H9 (cell line): ENCODE measurements around the gene FAM237A. TPM values are rescaled to one million over a fixed set of nuclear protein-coding genes. Genes with fewer than 3 reads are reported as not detected.

Experiments used
- DNase-seq: peaks from one replicate; pipeline ENCODE4 v3.0.0-alpha.2; 2017
- H2AFZ ChIP-seq: one replicate; pipeline ENCODE4 v1.6.1; 2013; ENCODE audit warnings: mild to moderate bottlenecking, low read length, control low read depth, moderate library complexity
- H2AK5ac ChIP-seq: 2 replicates; pipeline ENCODE4 v1.6.1; 2013; ENCODE audit warnings: low read length, control low read depth, mixed read lengths; ENCODE audit not compliant: insufficient read length
- H2BK120ac ChIP-seq: one replicate; pipeline ENCODE4 v1.6.1; 2013; ENCODE audit warnings: low read depth, mild to moderate bottlenecking, low read length, control low read depth, inconsistent platforms; ENCODE audit not compliant: poor library complexity, severe bottlenecking
- H2BK12ac ChIP-seq: 2 replicates; pipeline ENCODE4 v1.6.1; 2013; ENCODE audit warnings: low read length, control low read depth, mixed read lengths, low read depth; ENCODE audit not compliant: insufficient read length
- H2BK15ac ChIP-seq: 2 replicates; pipeline ENCODE4 v1.6.1; 2013; ENCODE audit warnings: low read depth, low read length, control low read depth
- H2BK20ac ChIP-seq: one replicate; pipeline ENCODE4 v1.6.1; 2013; ENCODE audit warnings: low read depth, mild to moderate bottlenecking, low read length, control low read depth, inconsistent platforms; ENCODE audit not compliant: poor library complexity, severe bottlenecking
- H2BK5ac ChIP-seq: 2 replicates; pipeline ENCODE4 v1.6.1; 2013; ENCODE audit warnings: low read length, control low read depth, mixed read lengths; ENCODE audit not compliant: insufficient read length
- H3K14ac ChIP-seq: 2 replicates; pipeline ENCODE4 v1.6.1; 2013; ENCODE audit warnings: low read length, control low read depth; ENCODE audit not compliant: insufficient read depth
- H3K18ac ChIP-seq: 2 replicates; pipeline ENCODE4 v1.6.1; 2013; ENCODE audit warnings: low read depth, mild to moderate bottlenecking, mixed read lengths, low read length, control low read depth; ENCODE audit not compliant: insufficient read length
- H3K23ac ChIP-seq: 2 replicates; pipeline ENCODE4 v1.6.1; 2013; ENCODE audit warnings: low read length, control low read depth, mixed read lengths, low read depth; ENCODE audit not compliant: insufficient read length
- H3K23me2 ChIP-seq: 2 replicates; pipeline ENCODE4 v1.6.1; 2013; ENCODE audit warnings: low read depth, mild to moderate bottlenecking, mixed read lengths, low read length, control low read depth; ENCODE audit not compliant: insufficient read length, poor library complexity, severe bottlenecking
- H3K27ac ChIP-seq: 2 replicates; pipeline ENCODE4 v1.5.1; 2013; ENCODE audit warnings: low read length, control low read depth, mixed read lengths, low read depth; ENCODE audit not compliant: insufficient read length
- H3K27me3 ChIP-seq: 2 replicates; pipeline ENCODE4 v1.6.1; 2013; ENCODE audit warnings: low read length, control low read depth, inconsistent platforms; ENCODE audit not compliant: insufficient read depth
- H3K4ac ChIP-seq: 2 replicates; pipeline ENCODE4 v1.6.1; 2013; ENCODE audit warnings: low read depth, mild to moderate bottlenecking, control low read depth, inconsistent platforms, low read length, moderate library complexity
- H3K4me1 ChIP-seq: 2 replicates; pipeline ENCODE4 v1.6.1; 2013; ENCODE audit warnings: low read length, control low read depth, inconsistent platforms; ENCODE audit not compliant: insufficient read depth
- H3K4me2 ChIP-seq: 2 replicates; pipeline ENCODE4 v1.6.1; 2013; ENCODE audit warnings: low read length, control low read depth, mixed read lengths; ENCODE audit not compliant: insufficient read length, insufficient read depth
- H3K56ac ChIP-seq: 2 replicates; pipeline ENCODE4 v1.6.1; 2013; ENCODE audit warnings: low read depth, mild to moderate bottlenecking, mixed read lengths, low read length, control low read depth; ENCODE audit not compliant: insufficient read length
- H3K79me1 ChIP-seq: 2 replicates; pipeline ENCODE4 v1.6.1; 2013; ENCODE audit warnings: low read depth, mild to moderate bottlenecking, moderate library complexity, low read length, control low read depth, inconsistent platforms; ENCODE audit not compliant: insufficient read depth, poor library complexity, severe bottlenecking
- H3K79me2 ChIP-seq: 2 replicates; pipeline ENCODE4 v1.6.1; 2013; ENCODE audit warnings: low read length, control low read depth, inconsistent platforms; ENCODE audit not compliant: insufficient read depth
- H3K9ac ChIP-seq: 2 replicates; pipeline ENCODE4 v1.6.1; 2013; ENCODE audit warnings: low read length, control low read depth, mixed read lengths; ENCODE audit not compliant: insufficient read length; ENCODE audit errors: extremely low read depth
- H3K9me3 ChIP-seq: one replicate; pipeline ENCODE4 v1.6.1; 2013; ENCODE audit warnings: low read depth, low read length, inconsistent platforms; ENCODE audit not compliant: control insufficient read depth
- H3T11ph ChIP-seq: one replicate; pipeline ENCODE4 v1.6.1; 2013; ENCODE audit warnings: mild to moderate bottlenecking, low read length, control low read depth, inconsistent platforms
- H4K20me1 ChIP-seq: one replicate; pipeline ENCODE4 v1.6.1; 2013; ENCODE audit not compliant: control insufficient read depth, insufficient read length, insufficient read depth
- H4K5ac ChIP-seq: 2 replicates; pipeline ENCODE4 v1.6.1; 2013; ENCODE audit warnings: low read depth, mild to moderate bottlenecking, mixed read lengths, low read length, control low read depth; ENCODE audit not compliant: insufficient read length
- H4K8ac ChIP-seq: replicated peaks from 2 replicates; pipeline ENCODE4 v1.6.1; 2013; ENCODE audit warnings: low read length, control low read depth, mixed read lengths, low read depth; ENCODE audit not compliant: insufficient read length
- H4K91ac ChIP-seq: 2 replicates; pipeline ENCODE4 v1.6.1; 2013; ENCODE audit warnings: low read depth, mild to moderate bottlenecking, moderate library complexity, mixed read lengths, low read length, control low read depth; ENCODE audit not compliant: insufficient read length
- H3K27ac Mint-ChIP-seq, 3 experiments: 2 replicates in 2 of 3; 3 replicates in 1 of 3; pipeline ENCODE4 v1.8.0; 2020 to 2021; ENCODE audit warnings: mixed read lengths in 3 of 3, mild to moderate bottlenecking in 1 of 3, moderate library complexity in 1 of 3
- H3K27me3 Mint-ChIP-seq: 2 replicates; pipeline ENCODE4 v1.8.0; 2021; ENCODE audit warnings: low read depth, mild to moderate bottlenecking, moderate library complexity, mixed read lengths
- H3K36me3 Mint-ChIP-seq, 3 experiments: 2 replicates in 2 of 3; 3 replicates in 1 of 3; pipeline ENCODE4 v1.8.0; 2020 to 2021; ENCODE audit warnings: low read depth in 3 of 3, mixed read lengths in 3 of 3; ENCODE audit not compliant: insufficient read depth in 1 of 3
- H3K4me1 Mint-ChIP-seq, 2 experiments: 2 replicates each; pipeline ENCODE4 v1.8.0; 2020; ENCODE audit warnings: mixed read lengths in 2 of 2
- H3K4me3 Mint-ChIP-seq, 2 experiments: 2 replicates in 1 of 2; 3 replicates in 1 of 2; pipeline ENCODE4 v1.8.0; 2020 to 2021; ENCODE audit warnings: mild to moderate bottlenecking in 2 of 2, mixed read lengths in 2 of 2, moderate library complexity in 1 of 2
- H3K9me3 Mint-ChIP-seq, 2 experiments: 2 replicates in 1 of 2; 3 replicates in 1 of 2; pipeline ENCODE4 v1.8.0; 2020; ENCODE audit warnings: mild to moderate bottlenecking in 2 of 2, mixed read lengths in 2 of 2, moderate library complexity in 1 of 2
- WGBS: extraction: QIAGEN DNeasy Blood & Tissue Kit; methylation state at CpG from one replicate; pipeline ENCODE4 v1.1.7; 2013; ENCODE audit warnings: missing lambda C conversion rate, low lambda C conversion rate, mixed read lengths; ENCODE audit not compliant: insufficient read length; ENCODE audit errors: extremely low coverage; 5-methylcytosine and 5-hydroxymethylcytosine counted together
- total RNA-seq: library from RNA; stranded (reverse); gene quantifications from 2 replicates; pipeline ENCODE4 v1.2.1, GENCODE V29; 2021
- TF ChIP-seq, protein P1 (sequence below): fragments of 200-600 bp; sonication (generic); conservative IDR thresholded peaks from 3 replicates; pipeline ENCODE4 v1.8.0; 2021; ENCODE audit warnings: antibody characterized with exemption, mild to moderate bottlenecking

FAM237A gene
- total RNA-seq, 1 experiment from 2014 or later: not detected

DNA sequence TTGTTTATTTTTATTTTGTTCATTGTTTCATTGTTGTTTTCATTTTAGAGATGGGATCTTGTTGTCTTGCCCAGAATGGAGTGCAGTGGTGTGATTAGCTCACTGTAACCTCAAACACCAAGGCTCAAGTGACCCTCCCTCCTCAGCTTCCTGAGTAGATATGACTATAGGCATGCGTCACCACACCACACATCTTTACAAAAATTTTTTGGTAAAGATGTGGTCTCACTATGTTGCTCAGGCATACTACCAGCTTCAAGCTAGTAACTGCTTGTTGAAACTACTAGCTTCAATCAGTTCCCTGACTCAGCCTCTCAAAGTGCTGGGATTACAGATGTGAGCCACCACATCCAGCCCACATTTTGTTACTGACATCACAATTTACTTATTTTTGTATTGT lies 14.8 kb downstream of the FAM237A start:
- H3T11ph ChIP-seq: no peak overlapping the region
- TF ChIP-seq, protein P1, sequence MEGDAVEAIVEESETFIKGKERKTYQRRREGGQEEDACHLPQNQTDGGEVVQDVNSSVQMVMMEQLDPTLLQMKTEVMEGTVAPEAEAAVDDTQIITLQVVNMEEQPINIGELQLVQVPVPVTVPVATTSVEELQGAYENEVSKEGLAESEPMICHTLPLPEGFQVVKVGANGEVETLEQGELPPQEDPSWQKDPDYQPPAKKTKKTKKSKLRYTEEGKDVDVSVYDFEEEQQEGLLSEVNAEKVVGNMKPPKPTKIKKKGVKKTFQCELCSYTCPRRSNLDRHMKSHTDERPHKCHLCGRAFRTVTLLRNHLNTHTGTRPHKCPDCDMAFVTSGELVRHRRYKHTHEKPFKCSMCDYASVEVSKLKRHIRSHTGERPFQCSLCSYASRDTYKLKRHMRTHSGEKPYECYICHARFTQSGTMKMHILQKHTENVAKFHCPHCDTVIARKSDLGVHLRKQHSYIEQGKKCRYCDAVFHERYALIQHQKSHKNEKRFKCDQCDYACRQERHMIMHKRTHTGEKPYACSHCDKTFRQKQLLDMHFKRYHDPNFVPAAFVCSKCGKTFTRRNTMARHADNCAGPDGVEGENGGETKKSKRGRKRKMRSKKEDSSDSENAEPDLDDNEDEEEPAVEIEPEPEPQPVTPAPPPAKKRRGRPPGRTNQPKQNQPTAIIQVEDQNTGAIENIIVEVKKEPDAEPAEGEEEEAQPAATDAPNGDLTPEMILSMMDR: no peak
- no peaks in the 10 kb centered on the region for H3K36me3 Mint-ChIP-seq

More for the DNA sequence above, 14.8 kb downstream of the FAM237A start:
- Histone ChIP-seq H3K27me3 (no peaks in the 10 kb centered on the region), H2AFZ (no peak overlapping the region), H3K23me2 (no peaks in the 10 kb centered on the region), H4K8ac (no peak overlapping the region), H4K5ac (no peak overlapping the region), H3K9ac (no peak overlapping the region), H2BK20ac (no peak overlapping the region), H3K4ac (no peak overlapping the region), H3K56ac (no peak overlapping the region), H3K23ac (no peak overlapping the region), H3K27ac (no peak overlapping the region), H2BK15ac (no peak overlapping the region), H3K14ac (no peak overlapping the region), H2BK5ac (no peak overlapping the region), H2AK5ac (no peak overlapping the region), H3K4me2 (no peak overlapping the region), H3K79me1 (no peaks in the 10 kb centered on the region), H3K79me2 (no peaks in the 10 kb centered on the region), H2BK12ac (no peak overlapping the region), H3K18ac (no peak overlapping the region), H3K4me1 (no peaks in the 10 kb centered on the region), H4K91ac (no peak overlapping the region), H3K9me3 (no peaks in the 10 kb centered on the region), H4K20me1 (no peaks in the 10 kb centered on the region), H2BK120ac (no peak overlapping the region)
- H3K27ac Mint-ChIP-seq: 0 out of 7 replicates have a peak overlapping the region, but pooled peaks of 1 of the 3 experiments have one; percentile 55
- DNase-seq: no peak
- no peaks in the 10 kb centered on the region for H3K4me1 Mint-ChIP-seq
- WGBS: no CpG with 5 or more reads among the region's 1 CpG
- H3K9me3 Mint-ChIP-seq: no peaks in the 10 kb centered on the region
- no peak overlapping the region for H3K4me3 Mint-ChIP-seq
- peaks cover 2% of the 10 kb centered on the region for H3K27me3 Mint-ChIP-seq
